Astrocyte of the cerebellum (primary cell): ENCODE data around the gene DMP1.
"Not testable (repeated sequence)": the region's sequence is repeated elsewhere in the genome, so short reads cannot be mapped to it uniquely, and the experiment has no call there.

Source experiments
- DNase-seq: peaks from one replicate; pipeline ENCODE4 v3.0.0-alpha.2; 2011; ENCODE audit warnings: low read depth
- H3K4me3 ChIP-seq: 2 replicates; pipeline ENCODE4 v1.5.1; 2011; ENCODE audit warnings: mild to moderate bottlenecking, low read depth, low read length, moderate library complexity
- CTCF ChIP-seq: IDR thresholded peaks from 2 replicates; pipeline ENCODE4 v1.5.1; 2012; ENCODE audit warnings: low read length, low read depth, moderate library complexity, mild to moderate bottlenecking; ENCODE audit errors: missing control alignments
- in situ Hi-C: cut with HindIII; loops from 2 replicates; pipeline ENCODE4 v1.10.0; 2017; ENCODE audit warnings: low sequenced_read_pairs

The DMP1 gene

DNA sequence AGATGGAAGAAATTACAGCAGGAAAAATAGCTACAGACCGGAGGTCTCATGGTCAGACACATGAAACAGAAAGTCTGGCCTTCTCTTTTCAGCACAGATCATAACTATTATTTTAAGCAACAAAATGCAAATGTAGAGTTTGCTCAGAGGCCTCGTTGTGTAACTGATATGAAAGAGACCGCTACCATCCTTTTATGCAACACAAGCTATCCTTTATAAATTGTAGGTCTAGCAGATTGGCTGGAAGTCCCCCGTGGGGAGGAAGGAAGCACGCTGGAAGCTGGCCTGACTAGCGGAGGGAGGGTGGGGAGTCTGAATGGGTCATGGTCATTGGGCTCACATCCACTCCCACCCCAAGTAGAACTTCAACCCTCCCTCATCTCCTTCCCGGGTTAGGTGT is 27.7 kb downstream of the DMP1 start:
- H3K4me3 ChIP-seq: no peak overlapping the region
- no peak for TF ChIP-seq CTCF
- no peak for DNase-seq
- in situ Hi-C loops: no loop called here

GRCh38 chr4:87679449-87680169 is 29.5 kb downstream of the DMP1 start:
- peak; percentile 61 for DNase-seq
- in situ Hi-C loops: no loop called here
- TF ChIP-seq CTCF: peak; percentile 74
- no peak overlapping the region for H3K4me3 ChIP-seq

DNA sequence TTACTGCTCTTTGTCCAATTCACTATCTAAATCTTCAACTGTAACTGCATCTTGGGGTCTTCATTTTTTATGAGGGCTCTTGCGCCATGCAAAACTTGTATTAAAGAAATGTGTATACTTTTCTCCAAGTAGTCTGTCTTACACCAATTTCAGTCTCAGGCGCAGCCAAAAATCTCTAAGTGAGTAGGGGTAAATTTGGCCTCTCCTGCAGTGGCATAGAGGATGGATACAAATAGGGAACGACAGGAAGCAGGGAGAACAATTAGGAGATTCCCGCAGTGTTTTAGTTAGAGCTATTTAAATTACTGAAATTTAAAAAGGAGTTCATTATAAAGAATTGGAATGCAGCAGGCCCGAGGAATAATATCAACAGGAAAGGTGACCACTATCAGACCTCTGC is 30.2 kb downstream of the DMP1 start:
- no peak for TF ChIP-seq CTCF
- H3K4me3 ChIP-seq: no peak overlapping the region
- no peak for DNase-seq
- in situ Hi-C loops: no loop called here

DNA sequence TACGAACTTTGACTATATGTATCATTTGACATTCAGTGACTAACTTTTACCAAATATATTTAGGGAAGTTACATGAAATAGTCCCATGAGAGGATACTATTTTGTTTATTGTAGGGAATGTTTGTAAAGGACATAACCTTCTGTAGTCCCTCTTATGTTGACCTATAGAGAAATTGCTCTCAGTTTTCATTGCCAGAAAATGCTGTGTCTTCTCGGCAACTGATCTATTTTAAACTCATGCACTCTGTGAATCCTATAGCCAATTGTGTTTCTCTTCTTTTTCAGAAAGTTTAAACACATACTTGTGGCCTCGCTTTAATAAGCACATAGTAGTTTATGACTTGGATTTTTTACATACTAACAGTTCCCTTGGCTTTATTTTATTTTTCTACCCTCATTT is 38.2 kb downstream of the DMP1 start:
- no peak for TF ChIP-seq CTCF
- no peak for DNase-seq
- H3K4me3 ChIP-seq: no peak overlapping the region
- in situ Hi-C loops: no loop called here

GRCh38 chr4:87690947-87691346 is 40.9 kb downstream of the DMP1 start:
- in situ Hi-C loops: not testable (repeated sequence)

DNA sequence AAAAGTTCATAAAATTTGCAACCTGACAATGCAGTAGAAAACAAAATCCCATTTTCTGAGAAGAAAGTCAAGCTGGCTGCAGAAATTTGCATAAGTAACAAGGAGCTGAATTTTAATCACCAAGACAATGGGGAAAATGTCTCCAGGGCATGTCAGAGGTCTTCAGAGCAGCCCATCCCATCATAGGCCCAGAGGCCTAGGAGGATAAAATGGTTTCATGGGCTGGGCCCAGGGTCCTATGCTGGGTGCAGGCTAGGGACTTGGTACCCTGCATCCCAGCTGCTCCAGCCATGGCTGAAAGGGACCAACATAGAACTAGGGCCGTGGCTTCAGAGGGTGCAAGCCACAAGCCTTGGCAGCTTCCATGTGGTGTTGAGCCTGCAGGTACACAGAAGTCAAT is 42.0 kb downstream of the DMP1 start:
- H3K4me3 ChIP-seq, DNase-seq, in situ Hi-C loops: not testable (repeated sequence)

More at GRCh38 chr4:87690947-87691346, 40.9 kb downstream of the DMP1 start:
- not testable (repeated sequence) for H3K4me3 ChIP-seq, DNase-seq

DNA sequence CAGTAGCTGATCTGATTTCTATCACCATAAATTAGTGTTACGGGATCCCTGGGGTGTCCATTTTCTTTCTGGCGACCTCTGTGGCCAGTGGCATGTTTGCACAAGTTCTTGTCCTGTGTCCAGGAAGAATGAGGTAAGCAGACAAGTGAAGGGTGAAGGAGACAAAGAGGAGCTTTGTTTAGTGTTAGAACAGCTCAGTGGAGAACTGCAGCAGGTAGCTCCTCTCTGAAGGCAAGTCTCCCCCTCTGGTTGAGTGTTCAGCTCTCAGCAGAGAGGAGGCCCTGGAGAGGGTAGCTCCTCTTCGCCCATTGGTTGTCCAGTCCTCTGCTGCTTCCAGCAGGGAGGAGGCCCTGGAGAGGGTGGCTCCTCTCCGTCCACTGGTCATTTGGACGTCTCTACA is 47.2 kb downstream of the DMP1 start:
- no peak for DNase-seq
- TF ChIP-seq CTCF: no peak
- H3K4me3 ChIP-seq: no peak overlapping the region
- in situ Hi-C loops: no loop called here

GRCh38 chr4:87697945-87698344 is 47.9 kb downstream of the DMP1 start:
- no peak for DNase-seq
- TF ChIP-seq CTCF: no peak
- H3K4me3 ChIP-seq: no peak overlapping the region
- in situ Hi-C loops: no loop called here
